GM21723 (cell line): ENCODE results near the gene RTEL1.

ENCODE experiments used
- ATAC-seq: cut with Tn5 transposase; IDR thresholded peaks from one replicate; pipeline ENCODE4 v1.9.1; 2021; ENCODE audit warnings: mild to moderate bottlenecking, moderate library complexity; ENCODE audit not compliant: unreplicated experiment

Gene RTEL1

DNA sequence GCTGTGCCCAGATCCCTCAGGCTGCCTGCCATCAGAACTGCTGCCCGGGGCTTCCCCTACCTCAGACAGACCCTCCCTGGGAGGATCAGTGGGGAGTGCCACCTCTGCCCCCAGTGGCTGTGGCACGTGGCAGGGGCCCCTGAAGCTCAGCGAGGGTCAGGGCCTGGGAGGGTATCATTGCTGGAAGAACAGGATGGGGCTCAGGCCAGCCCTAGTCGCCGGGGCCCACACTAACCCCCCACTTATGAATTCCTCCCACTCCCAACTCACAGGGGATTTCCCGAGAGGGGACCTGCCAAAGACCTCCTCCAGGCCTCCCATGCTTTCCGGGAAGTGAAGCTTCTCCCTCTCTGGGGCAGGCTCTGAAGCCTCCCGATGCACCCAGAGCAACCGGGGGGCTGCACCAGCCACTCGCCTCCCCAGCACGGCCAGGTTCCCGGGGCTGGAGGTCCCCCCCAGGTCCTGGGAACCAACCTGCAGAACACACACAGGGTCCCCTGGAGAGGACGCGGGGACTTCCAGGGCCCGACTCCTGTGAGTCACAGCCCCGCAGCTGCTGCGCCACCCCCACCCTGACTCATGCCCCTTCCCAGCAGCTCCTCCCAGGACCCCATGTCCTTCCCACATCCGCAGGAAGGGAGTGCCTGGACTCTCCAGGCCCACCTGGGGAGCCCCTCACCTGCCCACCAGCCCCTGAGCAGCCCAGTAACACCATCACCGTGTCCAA lies 40.8 kb downstream of the RTEL1 start:
- ATAC-seq = no peak

DNA sequence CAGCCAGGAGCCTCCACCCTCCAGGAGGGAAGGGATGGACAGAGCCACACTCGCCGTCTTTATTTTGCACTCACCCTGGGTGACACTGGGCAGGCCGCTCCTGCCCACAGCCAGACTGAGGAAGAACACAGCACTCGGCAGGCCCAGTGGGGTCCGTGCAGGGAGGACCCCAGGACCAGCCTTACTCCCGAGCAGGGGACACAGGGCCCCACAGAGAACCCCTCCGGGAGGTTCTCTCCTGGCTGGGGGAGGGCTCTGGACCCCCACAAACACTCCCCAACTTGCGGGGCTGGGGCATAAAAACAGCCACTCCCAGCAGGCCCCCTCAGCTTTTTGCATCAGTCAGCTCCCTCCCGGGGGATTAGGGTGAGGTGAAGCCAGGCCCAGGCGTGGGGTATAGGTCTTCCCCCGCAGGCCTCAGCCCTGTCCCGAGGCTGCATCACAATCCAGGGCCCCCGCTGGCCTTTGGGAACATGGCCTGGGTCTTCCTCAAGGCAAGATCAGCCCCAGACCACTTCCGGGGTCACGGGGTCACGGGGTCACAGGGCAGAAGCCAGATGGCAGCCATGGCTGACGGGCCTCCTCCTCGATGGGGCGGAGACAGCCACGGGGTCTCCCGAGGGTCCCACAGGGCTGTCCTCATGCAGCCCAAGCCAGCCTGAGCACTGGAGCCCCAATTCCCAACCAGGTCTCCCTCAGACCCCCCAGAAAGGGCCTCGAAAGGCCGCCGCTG lies 41.5 kb downstream of the RTEL1 start:
- ATAC-seq = no peak

DNA sequence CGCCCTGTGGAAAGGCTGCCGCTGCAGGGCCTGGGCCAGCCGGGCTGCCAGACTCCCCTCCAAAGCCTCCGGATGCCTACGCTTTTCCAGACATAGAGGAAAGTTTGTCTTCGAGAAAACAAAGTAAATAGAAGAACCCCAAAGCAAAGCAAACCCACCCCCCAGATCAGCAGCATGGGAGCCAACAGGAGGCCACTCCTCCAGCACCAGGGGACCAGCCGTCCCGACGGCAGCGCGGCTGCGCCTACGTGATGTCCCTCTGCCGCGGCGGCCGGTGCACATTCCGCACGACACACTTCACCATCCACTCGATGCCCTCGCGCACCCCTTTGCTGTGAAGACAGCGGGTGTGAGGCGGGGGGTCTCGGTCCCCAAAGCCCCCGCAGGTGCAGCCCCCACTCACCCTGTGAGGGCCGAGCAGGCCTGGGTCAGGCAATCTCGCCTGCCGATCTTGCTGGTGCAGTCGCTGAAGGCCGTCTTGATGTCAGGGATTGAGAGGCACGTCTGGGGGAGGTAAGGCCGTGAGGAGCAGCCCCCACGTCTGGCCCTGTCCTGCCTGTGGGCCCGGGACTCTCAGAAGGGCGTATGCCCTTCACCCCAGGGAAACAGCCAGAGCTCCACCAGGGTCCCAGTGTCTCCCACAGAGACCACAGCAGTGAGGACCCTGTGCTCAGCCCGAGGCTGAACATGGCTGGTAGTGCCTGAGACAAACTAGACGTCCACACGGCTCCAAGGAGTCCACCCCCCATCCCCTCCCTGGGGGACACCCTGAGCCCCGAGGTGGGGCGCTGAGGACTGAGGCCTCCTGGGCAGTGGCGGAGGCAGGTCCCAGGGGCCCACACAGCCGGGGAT lies 42.3 kb downstream of the RTEL1 start:
- ATAC-seq = no peak

DNA sequence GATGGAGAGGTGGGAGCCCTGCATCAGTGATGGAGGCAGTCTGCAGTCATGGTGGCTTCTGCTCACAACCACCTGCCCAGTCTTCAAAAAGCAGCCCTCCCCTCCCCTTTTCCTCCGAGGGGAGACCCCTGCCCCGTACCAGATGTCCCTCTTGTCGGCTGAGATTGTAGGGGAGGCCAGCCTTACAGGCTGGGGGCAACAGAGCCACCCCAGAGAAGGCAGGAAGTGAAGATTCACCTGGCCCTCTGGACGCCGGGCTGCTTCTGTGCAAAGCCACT lies 42.9 kb downstream of the RTEL1 start:
- no peak for ATAC-seq

DNA sequence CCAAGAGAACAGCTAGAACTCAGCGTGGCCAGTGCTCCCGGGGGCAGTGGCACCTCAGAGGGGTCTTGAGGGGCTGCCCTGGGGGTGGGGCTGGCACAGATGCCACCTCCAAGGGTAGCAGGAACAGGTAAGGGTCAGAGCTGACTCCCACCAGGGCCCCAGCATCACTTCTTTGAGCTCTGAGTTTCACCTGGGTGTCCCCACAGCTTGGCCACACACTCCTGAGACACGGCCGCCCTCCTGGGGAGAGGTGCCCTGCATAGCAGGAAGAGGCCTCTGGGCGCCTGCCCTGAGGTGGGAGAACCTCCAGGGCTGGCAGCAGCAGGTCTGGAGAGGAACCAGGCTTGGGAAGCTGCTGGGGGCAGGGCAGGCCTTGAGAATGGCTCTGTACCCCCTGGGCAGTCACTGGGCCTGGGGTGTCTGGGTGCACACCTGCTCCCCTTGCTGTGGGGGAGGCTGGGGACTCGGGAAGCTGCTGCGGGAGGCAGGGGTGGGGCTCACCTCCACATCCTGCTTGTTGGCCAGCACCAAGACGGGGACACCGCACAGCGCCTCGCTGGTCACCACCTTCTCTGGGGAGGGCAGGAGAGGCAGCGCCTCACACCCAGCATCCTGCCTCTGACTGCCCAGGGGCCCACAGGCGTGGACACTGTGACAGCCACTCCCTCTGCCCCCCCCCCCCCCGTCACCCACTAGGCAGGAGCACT lies 43.4 kb downstream of the RTEL1 start:
- no peak for ATAC-seq

DNA sequence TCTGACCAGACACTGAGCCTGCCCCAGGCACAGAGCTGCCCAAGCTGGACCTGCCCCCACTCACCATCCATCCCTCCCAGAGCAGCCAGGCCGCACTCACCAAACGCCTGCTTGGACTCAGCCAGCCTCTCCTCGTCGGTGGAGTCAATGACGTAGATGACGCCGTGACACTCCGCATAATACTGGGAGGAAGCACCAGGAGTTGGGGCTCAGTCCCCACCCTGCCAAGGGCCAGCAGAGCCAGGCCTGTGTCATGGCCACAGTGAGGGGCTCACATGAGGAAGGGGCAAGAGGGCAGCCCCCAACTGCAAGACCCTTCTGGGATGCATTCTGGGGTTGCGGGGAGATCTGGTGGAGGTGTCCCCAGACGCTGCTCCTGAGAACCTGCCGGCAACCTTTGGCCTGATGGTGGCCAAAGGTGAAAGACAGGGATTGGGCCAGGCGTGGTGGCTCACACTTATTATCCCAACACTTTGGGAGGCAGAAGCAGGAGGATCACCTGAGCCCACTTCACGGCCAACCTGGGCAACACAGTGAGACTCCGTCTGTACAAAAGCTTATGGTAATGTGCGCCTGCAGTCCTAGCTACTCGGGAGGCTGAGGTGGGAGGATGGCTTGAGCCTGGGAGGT lies 44.0 kb downstream of the RTEL1 start:
- no peak for ATAC-seq

DNA sequence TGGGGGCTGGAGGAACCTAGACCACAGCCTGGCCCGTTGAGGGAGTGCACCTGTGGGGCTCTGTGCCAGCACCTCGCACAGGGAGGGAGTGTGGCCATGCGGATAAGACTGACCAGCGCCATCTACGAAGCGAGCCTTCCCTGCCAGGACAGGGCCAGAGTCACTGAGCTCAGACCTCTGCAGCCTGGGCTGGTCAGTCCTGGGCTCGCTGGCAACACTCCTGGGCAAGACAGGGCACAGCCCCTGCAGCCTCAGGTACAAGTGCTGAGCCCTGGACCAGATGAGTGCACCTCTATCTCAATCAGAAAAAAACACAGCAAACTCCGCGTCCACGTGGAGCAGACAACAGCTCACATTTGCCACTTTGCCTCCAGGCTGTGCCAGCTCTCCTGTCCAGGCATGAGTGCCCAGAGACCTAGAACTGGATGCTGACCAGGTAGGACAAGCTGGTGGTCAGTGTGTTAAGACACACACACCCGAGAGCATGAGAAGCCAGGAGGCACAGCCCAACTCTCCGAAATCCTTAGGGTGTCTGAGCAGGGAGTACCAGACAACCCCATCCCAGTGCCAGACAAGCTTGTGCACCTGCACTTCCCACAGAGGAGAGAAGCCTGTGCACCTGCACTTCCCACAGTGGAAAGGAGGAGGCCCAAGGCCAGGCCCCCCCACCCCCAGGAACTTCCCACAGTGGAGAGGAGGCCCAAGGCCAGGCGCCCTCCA lies 44.8 kb downstream of the RTEL1 start:
- no peak for ATAC-seq

DNA sequence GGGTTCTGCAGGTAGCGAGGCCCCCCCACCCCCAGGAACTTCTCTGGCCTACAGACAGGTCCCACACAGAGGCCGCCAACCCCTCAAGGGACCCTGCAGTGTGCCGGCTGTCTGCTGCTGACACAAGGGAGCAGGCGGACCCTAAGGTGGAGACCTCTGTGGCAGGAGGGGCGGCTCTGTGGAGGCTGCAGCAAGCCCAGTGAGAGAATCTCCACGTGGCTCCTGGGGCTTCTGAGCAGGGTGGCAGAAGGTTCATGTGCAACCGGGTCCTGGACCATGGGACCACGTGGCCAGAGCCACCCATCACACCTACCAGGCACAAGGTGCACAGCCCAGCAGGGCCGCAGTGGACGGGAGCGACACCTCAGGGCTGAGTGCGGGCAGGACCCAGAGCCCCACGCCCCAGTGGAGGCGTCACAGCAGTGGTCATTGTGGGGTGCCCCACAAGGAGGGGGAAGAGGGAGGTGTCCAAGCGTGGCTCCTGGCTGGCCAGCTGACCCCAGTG lies 45.4 kb downstream of the RTEL1 start:
- no peak for ATAC-seq

DNA sequence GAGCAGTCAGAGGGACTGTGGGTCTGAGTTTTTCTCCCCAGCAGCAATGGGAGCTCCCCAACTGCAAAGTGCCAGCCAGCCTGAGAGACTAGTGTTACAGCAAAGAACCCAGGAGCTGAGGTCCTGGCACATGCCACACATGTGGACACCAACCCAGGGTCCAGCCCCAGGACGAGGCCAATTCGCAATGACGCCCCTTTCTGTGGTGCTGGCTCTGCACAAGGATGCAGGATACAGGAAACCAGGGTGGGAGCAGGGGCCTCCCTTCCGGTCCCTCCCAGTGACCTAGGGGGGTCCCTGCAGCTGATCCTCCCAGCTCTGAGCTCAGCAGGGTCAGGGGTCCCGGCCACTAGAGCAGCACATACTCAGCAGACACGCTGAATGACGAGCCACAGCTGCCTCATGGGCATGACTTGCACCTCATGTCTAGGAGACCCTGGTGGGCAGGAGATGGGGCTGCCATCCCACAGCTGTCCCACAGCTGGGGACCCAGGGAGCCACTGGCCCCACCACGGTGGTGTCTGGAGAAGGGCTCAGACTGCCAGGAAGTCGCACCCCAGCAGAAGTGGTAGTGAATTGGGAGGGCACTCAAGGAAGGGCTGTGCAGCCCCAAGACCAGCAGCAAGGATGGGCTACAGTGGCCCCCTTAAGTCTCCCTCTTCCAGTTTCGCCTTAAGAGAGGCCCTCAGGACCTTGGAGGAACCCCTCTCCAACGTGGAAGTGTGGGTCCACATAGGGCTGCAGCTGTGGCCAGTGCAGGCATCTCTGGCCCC lies 46.0 kb downstream of the RTEL1 start:
- ATAC-seq = no peak

DNA sequence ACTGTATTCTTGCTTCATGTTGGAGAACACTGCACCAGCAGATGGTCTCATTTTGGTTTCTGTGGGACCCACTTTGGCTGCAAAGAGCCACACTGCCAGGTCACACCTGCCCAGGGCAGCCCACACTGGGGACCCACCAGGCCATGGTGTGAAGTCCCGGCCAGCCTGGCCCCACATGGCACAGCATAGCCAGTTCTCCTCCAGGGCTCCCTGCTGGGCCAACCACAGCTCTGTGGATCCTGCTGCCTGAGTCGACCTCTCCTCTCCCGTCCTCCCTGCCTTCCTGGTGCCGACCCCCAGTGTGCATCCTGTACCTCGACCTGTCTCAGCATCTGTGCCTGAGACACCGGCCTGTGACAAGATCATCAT lies 46.6 kb downstream of the RTEL1 start:
- no peak for ATAC-seq

DNA sequence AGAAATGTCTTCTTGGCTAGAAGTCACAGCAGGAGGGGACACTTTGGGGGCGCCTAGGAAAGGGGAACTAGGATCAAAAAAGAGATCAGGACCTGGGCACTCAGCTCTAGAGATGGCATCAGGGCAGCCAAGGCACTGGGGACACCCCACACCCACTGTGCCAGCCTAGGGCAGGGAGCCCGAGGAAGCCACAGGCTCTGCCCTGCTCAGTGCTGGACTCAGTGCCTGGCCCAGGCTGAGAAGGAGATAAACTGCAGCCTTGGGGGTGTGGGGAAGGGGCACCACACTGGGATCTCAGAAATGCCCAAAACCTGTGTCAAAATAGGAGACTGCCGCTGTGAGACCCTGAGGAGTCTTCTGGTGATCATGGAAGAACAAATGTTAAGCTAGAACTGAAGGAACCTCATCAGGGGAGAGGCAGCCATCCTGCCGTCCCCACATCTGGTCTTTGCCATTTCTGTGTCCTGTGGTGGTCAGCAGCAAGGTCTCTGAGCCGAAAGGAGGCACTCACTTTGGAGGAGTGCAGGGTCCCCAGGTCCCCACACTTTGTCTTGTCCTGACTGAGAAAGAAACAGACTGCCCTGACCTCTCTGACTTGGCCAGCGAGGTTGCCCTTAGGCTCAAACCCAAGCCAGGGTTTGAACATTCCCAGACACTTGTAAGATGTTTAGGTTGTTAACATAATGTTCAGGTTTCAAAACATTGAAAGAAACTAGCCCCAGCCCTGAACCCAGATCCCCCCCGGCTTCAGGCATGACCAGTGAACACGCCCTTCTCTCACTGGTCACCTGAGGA lies 47.3 kb downstream of the RTEL1 start:
- no peak for ATAC-seq

DNA sequence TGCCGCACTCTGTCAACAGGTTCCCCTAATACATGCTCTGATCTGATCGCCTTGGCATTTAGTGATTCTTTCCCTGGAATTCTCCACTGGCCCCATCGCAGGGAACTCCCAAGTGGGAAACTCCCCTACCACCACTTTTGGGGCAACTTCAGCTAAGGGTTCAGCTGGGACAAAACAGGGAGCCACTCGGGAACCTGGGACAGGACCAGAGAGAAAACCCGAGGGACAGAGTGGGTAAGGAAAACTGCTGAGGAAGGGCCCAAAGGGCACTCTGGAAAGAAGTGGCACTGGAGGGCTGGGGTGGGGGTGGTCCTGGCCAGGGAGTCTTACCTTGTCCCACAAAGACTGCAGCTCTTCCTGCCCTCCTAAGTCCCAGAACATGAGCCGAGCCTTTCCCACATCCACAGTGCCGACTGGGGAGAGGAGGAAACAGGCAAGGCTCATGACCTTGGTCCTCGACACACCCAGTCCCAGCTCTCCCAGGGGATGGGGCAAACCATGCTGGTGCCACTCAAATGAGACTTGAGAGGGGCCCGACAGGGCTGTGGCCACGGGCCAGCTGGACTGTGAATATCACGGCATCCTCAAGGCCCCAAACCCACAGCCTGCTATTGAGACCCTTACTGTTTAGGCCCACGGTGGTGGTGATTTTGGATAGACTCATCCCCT lies 48.0 kb downstream of the RTEL1 start:
- ATAC-seq = no peak

DNA sequence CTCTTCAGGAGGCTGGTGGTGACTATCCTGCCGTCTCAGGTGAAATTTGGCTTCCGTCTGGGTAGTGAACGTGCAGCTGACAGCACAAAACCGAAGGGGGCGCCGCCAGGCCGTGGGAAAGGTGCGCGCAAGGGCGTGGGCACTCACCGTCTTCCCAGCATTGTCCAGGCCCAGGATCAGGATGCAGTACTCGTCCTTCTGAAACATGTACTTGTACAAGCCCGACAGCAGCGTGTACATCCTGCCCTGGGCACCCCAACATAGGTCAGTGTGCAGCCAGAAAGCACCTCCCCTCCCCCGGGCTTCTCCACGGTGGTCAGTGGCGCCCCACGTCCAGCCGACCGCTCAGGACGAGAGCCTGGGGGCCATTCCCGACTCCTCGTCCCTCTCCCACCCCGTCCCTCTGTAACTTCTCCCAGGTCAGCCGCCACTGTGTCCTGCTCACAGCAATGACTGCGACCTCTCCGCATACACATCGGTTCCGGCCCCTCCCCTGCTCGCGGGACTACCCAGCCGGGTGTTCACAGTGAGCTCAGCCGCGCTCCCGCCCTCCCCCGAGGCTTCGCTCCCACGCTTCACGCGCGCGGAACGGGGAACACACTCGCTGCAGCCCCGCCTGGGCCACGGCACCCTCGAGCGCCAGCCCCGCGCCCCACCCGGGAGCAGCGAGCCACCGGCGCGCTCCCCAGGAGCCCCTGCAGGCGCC lies 48.9 kb downstream of the RTEL1 start:
- ATAC-seq = peak; percentile 30

DNA sequence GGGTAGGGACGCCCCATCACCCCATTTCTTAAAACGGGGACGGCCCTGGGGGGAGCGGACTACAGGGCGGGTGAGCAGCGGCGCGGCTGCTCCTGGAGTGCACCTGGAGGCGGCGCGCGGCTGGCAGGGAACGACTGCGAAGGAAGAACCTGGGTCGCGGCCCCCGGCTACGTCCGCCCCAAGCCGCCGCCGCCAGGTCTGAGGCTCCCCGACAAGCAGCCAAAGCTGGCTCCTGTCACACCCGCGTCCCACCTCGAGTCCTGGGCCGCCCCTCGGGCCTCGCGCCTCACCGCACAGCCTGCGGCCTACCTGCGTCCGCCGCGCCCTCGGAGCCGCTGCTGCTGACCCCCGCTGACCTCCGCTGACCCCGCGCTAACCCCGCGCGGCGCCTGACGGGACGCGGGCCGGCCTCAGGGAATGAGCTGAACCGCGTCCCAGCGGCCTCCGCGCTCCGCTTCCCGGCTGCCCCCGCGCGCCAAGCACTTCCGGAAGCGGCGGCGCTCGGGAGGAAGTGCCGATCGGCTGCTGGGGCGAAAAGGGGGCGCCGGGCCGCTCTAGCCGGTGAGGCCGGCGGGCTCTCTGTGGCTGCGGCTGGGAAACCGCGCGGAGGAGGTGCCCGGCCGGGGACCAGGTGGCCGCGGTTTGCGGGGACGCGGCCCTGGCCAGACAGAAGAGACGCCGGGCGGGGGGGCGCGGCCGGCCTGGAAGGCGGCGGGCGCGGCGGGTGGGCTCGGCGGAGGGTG lies 49.6 kb downstream of the RTEL1 start, which contains the start of the genes ARFRP1 and ZGPAT:
ARFRP1 (minus strand) TSS at position 419 of the 743 bp plus-strand sequence. CDS start 885 bp downstream, outside the sequence.
ZGPAT (plus strand) TSS at position 482 of the 743 bp plus-strand sequence. CDS start 542 bp downstream, outside the sequence.
- ATAC-seq = peak; percentile 75

DNA sequence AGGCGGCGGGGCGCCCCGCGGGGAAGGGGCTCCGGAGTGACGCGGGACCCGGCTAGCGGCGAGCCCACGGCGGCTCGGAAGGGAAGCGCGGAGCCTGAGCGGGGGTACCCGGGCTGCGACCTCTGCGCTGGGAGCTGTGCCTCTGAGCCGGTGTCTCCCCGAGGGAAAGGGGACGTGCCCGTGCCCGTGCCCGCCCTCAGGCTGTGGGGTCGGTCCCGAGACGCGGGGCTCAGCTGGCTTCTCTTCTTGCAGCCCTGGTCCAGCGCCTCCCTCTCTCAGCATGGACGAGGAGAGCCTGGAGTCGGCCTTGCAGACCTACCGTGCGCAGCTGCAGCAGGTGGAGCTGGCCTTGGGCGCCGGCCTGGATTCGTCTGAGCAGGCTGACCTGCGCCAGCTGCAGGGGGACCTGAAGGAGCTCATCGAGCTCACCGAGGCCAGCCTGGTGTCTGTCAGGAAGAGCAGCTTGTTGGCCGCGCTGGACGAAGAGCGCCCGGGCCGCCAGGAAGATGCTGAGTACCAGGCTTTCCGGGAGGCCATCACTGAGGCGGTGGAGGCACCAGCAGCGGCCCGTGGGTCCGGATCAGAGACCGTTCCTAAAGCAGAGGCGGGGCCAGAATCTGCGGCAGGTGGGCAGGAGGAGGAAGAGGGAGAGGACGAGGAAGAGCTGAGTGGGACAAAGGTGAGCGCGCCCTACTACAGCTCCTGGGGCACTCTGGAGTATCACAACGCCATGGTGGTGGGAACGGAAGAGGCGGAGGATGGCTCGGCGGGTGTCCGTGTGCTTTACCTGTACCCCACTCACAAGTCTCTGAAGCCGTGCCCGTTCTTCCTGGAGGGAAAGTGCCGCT lies 50.4 kb downstream of the RTEL1 start:
- ATAC-seq = peak; percentile 19
